BLaER1 (cell line): ENCODE results near the gene SUSD3.

Experiments used
- H3K27ac ChIP-seq: shearing (Covaris generic); formaldehyde crosslinking; 2 replicates; pipeline ENCODE4 v1.8.1; 2022
- H3K27me3 ChIP-seq: shearing (Covaris generic); formaldehyde crosslinking; 2 replicates; pipeline ENCODE4 v1.8.1; 2022
- H3K36me3 ChIP-seq: shearing (Covaris generic); formaldehyde crosslinking; 2 replicates; pipeline ENCODE4 v1.8.1; 2022
- H3K4me1 ChIP-seq: shearing (Covaris generic); formaldehyde crosslinking; 2 replicates; pipeline ENCODE4 v1.8.1; 2022
- H3K4me2 ChIP-seq: shearing (Covaris generic); formaldehyde crosslinking; 2 replicates; pipeline ENCODE4 v1.8.1; 2022
- H3K4me3 ChIP-seq: shearing (Covaris generic); formaldehyde crosslinking; 2 replicates; pipeline ENCODE4 v1.8.1; 2022
- H3K9ac ChIP-seq: shearing (Covaris generic); formaldehyde crosslinking; 2 replicates; pipeline ENCODE4 v1.8.1; 2022
- H3K9me3 ChIP-seq: shearing (Covaris generic); formaldehyde crosslinking; 2 replicates; pipeline ENCODE4 v1.8.1; 2022
- H4K20me1 ChIP-seq: shearing (Covaris generic); formaldehyde crosslinking; 2 replicates; pipeline ENCODE4 v1.8.1; 2022
- Cebpa-rat ChIP-seq: shearing (Covaris generic); IDR thresholded peaks from 2 replicates; pipeline ENCODE4 v1.8.1; 2022

Gene SUSD3

DNA sequence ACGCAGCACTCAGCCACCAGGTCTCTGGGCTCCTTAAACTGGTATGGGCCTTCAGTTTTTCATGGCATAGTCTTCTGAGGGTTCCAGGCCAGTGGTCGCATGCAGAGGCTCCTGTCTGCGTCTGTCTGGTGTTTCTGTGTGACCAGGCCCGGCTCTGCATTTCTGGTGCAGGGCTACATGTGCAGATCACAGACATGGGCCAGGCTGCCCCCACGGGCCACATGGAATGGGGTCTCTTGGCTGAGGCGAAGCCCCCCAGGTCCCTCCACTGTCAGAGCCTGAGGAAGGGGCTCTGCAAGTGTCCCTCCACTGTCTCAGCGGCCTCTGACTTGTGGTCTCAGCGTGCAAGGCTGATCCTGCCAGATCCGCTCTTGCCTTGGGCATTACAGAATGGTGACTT lies 21.9 kb downstream of the SUSD3 start:
- Histone ChIP-seq H3K4me3 (no peak overlapping the region), H4K20me1 (no peaks in the 10 kb centered on the region), H3K27me3 (no peaks in the 10 kb centered on the region), H3K9me3 (no peaks in the 10 kb centered on the region), H3K9ac (0 out of 2 replicates have a peak overlapping the region, but pooled peaks have one; percentile 10), H3K4me1 (peaks cover 43% of the 10 kb centered on the region), H3K4me2 (no peak overlapping the region), H3K36me3 (peaks cover 91% of the 10 kb centered on the region), H3K27ac (no peak overlapping the region)
- no peak for TF ChIP-seq Cebpa-rat

DNA sequence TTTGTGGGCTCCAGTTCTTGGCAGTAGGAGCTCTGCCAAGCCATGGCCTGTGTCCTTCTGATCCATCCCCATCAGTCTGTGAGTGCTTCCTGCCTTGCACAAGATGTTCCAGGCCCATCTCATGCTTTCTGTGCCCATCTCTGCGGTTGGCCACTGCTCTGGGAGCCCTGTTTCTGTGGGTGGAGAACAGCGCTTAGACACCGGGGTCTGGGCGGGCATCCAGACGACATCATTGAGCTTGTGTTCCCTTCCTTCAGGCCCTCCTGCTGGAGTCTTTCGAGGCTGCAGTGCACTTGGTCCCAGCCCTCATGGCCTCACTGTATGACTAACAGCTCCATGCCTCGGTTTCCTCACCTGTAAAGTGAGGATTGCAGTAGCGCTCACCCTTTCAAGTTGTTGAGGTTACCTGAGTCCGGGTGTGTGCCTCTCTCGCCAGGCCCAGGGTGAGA lies 22.6 kb downstream of the SUSD3 start:
- H3K27ac ChIP-seq = no peak overlapping the region
- H3K36me3 ChIP-seq = peaks cover 94% of the 10 kb centered on the region
- peaks cover 43% of the 10 kb centered on the region for H3K4me1 ChIP-seq
- no peak overlapping the region for H3K4me3 ChIP-seq
- H3K4me2 ChIP-seq = no peak overlapping the region
- no peak for TF ChIP-seq Cebpa-rat
- H3K27me3 ChIP-seq = no peaks in the 10 kb centered on the region
- H3K9ac ChIP-seq = no peak overlapping the region
- H3K9me3 ChIP-seq = no peaks in the 10 kb centered on the region
- no peaks in the 10 kb centered on the region for H4K20me1 ChIP-seq

DNA sequence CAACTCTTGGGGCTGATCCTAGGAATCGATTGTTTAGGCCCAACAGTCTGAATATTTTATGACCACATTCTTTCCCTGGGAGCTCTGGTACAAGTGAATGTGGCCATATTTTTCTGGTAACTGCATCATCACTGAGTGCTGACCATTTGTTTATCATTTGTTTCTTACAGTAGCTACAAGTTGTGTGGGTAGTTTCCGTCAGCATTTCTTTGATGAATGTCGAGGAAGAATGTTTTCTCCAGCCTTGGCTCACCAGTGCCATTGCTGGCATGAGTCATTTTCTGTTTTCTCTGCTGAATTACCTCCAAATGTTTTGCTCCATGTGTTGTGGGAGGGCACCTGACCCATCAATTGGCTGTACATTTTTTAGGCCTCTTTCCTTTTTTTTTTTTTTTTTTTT lies 23.4 kb downstream of the SUSD3 start:
- Histone ChIP-seq H3K4me1 (peaks cover 47% of the 10 kb centered on the region), H3K36me3 (peaks cover 94% of the 10 kb centered on the region), H3K4me3 (no peak overlapping the region)

DNA sequence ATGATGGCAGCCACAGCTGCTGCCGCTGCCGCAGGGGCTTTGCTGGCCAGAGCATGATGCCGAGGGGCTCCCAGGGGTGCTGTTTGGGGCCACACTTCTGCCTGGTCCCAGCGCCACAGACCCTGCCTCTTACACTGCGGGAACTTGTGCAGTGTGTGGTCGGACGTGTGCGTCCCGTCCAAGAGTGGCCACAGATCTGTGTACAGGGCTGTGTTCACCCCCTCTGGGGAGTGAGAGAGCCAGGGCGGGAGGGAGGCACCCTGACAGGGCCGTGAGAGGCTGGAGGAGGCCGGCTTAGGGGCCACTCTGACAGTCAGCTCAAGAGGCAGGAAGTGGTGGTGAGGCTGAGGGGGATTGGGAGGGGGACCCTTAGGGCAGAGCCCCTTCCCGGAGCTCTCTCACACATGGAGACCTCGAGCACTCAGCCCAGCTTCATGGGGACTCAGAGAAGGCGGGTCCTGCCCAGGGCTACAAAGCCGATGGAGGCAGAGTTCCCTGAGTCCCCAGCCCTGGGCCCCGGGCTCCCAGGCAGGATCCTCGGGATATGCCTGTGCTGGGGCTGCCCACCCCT lies 24.4 kb downstream of the SUSD3 start:
- H3K9me3 ChIP-seq = no peaks in the 10 kb centered on the region
- H3K4me2 ChIP-seq = peak overlapping the region; percentile 55
- no peaks in the 10 kb centered on the region for H3K27me3 ChIP-seq
- peak overlapping the region; percentile 66 for H3K27ac ChIP-seq
- H3K9ac ChIP-seq = peak overlapping the region; percentile 25; the same call in 1 of the 2 replicates
- no peak for TF ChIP-seq Cebpa-rat
- H3K4me1 ChIP-seq = peaks cover 53% of the 10 kb centered on the region
- no peaks in the 10 kb centered on the region for H4K20me1 ChIP-seq
- no peak overlapping the region for H3K4me3 ChIP-seq
- H3K36me3 ChIP-seq = peaks cover 93% of the 10 kb centered on the region

More for the DNA sequence above, 23.4 kb downstream of the SUSD3 start:
- Histone ChIP-seq H3K27ac (no peak overlapping the region), H3K4me2 (no peak overlapping the region), H3K9ac (no peak overlapping the region), H3K27me3 (no peaks in the 10 kb centered on the region), H3K9me3 (no peaks in the 10 kb centered on the region), H4K20me1 (no peaks in the 10 kb centered on the region)
- TF ChIP-seq Cebpa-rat = no peak

DNA sequence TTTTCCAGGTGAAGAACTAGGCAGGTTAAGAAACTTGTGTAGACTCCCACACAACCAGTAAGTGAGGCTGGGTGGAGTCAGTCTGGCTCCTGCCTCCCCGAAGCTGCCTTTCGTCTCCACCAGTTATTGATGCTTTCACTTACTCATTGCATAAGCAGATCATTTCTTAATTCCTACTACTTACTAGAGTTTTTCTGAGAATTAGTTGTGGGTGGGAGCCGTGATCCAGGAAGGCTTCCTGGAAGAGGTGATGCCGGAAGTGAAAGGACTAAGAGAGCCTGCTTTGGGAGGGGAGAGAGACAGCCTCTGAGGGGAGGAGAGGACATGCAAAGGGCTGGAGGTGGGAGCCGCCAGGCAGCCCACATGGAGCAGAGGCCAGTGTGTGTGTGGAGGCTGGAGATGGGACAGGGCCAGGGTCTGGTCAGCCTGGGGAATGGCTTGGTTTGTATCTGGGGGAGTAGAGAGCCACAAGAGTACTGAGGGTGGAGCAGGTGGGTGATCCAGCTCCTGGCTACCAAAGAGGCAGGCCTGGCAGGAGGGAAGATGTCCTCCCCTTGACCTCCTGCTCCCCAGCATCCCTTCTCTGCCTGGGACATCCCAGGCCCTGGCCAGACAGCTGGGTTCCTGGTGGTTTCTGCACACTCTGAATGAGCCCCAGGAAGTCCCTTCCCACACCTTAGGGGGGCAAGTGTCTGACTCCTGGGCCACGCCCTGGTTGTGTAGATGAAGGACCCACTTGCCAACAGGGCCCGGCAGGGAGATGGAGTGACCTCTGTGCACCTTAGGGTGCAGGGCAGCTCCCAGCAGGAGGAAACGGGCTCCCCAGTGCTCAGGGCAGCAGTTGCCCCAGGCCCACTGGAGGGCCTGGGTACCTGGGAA lies 25.3 kb downstream of the SUSD3 start:
- Histone ChIP-seq H3K9ac (no peak overlapping the region), H4K20me1 (no peaks in the 10 kb centered on the region), H3K9me3 (no peaks in the 10 kb centered on the region), H3K4me1 (peaks cover 53% of the 10 kb centered on the region), H3K27me3 (no peaks in the 10 kb centered on the region), H3K36me3 (peaks cover 89% of the 10 kb centered on the region), H3K4me3 (no peak overlapping the region), H3K27ac (peak overlapping the region; percentile 66; the same call in 1 of the 2 replicates), H3K4me2 (no peak overlapping the region)
- no peak for TF ChIP-seq Cebpa-rat

DNA sequence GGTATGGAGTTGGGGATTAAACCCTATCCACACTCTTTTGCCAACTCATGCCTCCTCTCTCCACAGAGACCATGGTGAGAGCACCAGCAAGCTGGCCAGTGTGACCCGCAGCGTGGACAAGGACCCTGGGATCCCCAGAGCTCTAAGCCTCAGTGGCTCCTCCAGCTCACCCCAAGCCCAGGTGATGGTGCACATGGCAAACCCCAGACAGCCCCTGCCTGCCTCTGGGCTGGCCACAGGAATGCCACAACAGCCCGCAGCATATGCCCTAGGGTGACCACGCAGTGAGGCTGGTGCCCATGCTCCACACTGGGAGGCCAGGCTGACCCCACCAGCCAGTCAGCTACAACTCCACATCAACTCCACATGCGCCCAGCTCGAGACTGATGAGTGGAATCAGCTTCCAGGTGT lies 26.0 kb downstream of the SUSD3 start:
- no peak overlapping the region for H3K9ac ChIP-seq
- no peaks in the 10 kb centered on the region for H3K9me3 ChIP-seq
- H4K20me1 ChIP-seq = no peaks in the 10 kb centered on the region
- no peak overlapping the region for H3K4me3 ChIP-seq
- no peak for TF ChIP-seq Cebpa-rat
- H3K4me1 ChIP-seq = peaks cover 53% of the 10 kb centered on the region
- H3K27me3 ChIP-seq = no peaks in the 10 kb centered on the region
- H3K36me3 ChIP-seq = peaks cover 82% of the 10 kb centered on the region
- H3K27ac ChIP-seq = no peak overlapping the region
- no peak overlapping the region for H3K4me2 ChIP-seq

DNA sequence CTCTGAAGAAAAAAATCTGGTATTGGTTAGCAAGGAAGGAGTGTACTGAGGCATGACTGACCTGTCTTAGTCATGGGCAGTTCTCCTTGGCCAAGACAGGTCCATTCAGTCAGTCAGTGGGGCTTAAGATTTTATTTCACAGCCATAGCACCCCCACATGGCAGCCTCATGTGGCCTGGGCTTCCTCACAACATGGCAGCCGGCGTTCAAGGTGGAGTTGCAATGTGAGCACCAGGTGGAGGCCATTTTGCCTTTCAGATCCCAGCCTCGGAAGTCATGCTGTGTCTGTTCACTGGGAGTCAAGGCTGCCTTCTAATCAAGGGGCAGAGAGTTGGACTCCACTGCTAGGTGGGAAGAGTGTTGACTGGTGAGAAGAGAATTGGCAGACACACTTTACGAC lies 27.2 kb downstream of the SUSD3 start:
- no peak overlapping the region for H3K4me3 ChIP-seq

DNA sequence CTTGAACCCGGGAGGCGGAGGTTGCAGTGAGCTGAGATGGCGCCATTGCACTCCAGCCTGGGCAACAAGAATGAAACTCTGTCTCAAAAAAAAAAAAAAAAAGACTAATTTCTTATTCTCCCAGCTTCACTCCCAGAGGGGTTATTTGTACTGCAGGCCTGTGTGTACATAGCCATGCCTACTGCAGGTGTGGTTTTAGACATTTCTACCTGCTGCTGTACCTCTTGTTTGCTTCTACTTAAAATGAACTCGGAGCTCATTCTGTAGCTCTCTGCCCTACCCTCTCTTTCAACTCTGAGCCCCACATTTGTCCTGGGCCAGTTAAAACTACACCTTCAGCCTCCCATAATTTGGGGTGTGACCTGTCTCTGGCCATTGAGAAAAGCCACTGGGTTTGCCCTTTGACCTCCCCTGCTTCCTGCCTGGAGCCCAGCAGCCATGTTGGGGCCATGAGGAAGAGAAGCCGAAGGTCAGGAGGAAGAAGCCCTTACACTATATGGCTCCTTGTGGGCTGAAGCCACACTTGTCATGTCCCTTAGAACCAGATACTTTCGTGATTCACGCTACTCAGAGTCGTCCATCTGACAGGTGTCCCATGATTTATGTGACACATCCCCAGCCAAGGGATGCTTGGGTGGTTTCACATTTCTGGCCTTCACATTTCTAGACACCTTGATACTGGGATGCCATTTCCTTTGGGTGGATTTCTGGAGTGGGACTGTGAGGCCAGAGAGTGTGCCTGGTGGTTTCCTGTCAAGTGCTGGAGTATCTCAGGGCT lies 28.1 kb downstream of the SUSD3 start:
- Histone ChIP-seq H4K20me1 (no peaks in the 10 kb centered on the region), H3K27me3 (no peaks in the 10 kb centered on the region), H3K4me1 (peaks cover 62% of the 10 kb centered on the region), H3K9me3 (no peaks in the 10 kb centered on the region), H3K4me2 (no peak overlapping the region), H3K36me3 (peaks cover 61% of the 10 kb centered on the region), H3K4me3 (no peak overlapping the region), H3K27ac (no peak overlapping the region; the same call in 1 of the 2 replicates), H3K9ac (no peak overlapping the region)
- no peak for TF ChIP-seq Cebpa-rat

More for the DNA sequence above, 27.2 kb downstream of the SUSD3 start:
- Histone ChIP-seq H3K4me1 (peaks cover 53% of the 10 kb centered on the region), H3K27me3 (no peaks in the 10 kb centered on the region), H3K9ac (no peak overlapping the region), H3K4me2 (no peak overlapping the region), H4K20me1 (no peaks in the 10 kb centered on the region), H3K27ac (no peak overlapping the region), H3K9me3 (no peaks in the 10 kb centered on the region), H3K36me3 (peaks cover 70% of the 10 kb centered on the region)
- no peak for TF ChIP-seq Cebpa-rat

DNA sequence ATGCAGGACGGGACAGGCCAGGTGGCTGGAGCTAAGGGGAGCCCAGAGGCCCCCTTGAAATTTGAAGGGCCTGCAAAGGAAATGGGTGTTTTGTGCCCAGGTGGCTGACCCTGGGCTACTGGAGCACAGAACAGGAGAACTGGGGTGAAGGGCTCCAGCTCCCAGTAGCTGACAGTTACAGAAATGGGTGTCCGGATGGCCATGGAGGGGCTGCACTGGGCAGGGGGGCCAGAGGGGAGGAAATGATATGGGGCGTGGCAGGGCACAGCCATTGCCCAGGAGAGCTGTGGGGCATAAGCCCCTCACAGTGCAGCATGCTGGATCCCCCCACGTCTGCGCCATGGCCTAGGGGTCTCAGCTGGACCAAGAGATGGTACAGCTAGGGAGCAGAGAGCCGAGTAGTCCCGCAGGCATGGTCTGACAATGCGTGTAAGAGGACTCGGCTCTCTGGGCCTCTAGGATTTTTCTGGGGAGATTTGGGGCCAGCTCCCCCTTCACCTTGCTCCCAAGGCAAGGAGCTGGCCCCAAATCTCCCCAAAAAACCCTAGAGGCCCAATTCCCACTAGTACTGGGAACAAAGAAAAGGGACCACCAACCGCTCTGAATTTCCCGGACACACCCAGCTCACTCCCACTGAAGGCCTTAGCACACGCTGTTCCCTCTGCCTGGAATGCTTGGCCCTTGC lies 29.6 kb downstream of the SUSD3 start:
- no peak for TF ChIP-seq Cebpa-rat
- Histone ChIP-seq H3K4me1 (peaks cover 70% of the 10 kb centered on the region), H3K9ac (no peak overlapping the region), H3K36me3 (peaks cover 50% of the 10 kb centered on the region), H3K9me3 (no peaks in the 10 kb centered on the region), H3K27ac (peak overlapping the region; percentile 19), H4K20me1 (no peaks in the 10 kb centered on the region), H3K4me3 (no peak overlapping the region), H3K27me3 (no peaks in the 10 kb centered on the region), H3K4me2 (peak overlapping the region; percentile 81)
